K562 (cell line): ENCODE results near the gene GALE. TPM values are rescaled to one million over a fixed set of nuclear protein-coding genes. Genes with fewer than 3 reads are reported as not detected.

Experiments
- CBX2 ChIP-seq: fragments of 200-600 bp; sonication (generic); IDR thresholded peaks from one replicate; pipeline ENCODE4 v1.6.1; 2012; ENCODE audit warnings: mild to moderate bottlenecking, low read length, inconsistent platforms; ENCODE audit not compliant: insufficient read depth, poor library complexity, severe bottlenecking
- HDAC6 ChIP-seq: IDR thresholded peaks from 2 replicates; pipeline ENCODE4 v1.6.1; 2012; ENCODE audit warnings: low read depth, mild to moderate bottlenecking, control low read depth, inconsistent platforms, low read length, moderate library complexity
- HIVEP1 ChIP-seq: fragments of 250-450 bp; sonication (Bioruptor Pico); IDR thresholded peaks from 2 replicates; pipeline ENCODE4 v1.4.0; 2020; ENCODE audit warnings: mild to moderate bottlenecking
- HNRNPK ChIP-seq: fragments of 200-400 bp; formaldehyde crosslinking; IDR thresholded peaks from one replicate; pipeline ENCODE4 v1.6.1; 2018; ENCODE audit warnings: mild to moderate bottlenecking, low read depth, low read length; ENCODE audit not compliant: poor library complexity, severe bottlenecking
- HNRNPLL ChIP-seq: fragments of 200-400 bp; formaldehyde crosslinking; IDR thresholded peaks from 2 replicates; pipeline ENCODE4 v1.6.1; 2017; ENCODE audit warnings: low read length, low read depth, mild to moderate bottlenecking; ENCODE audit not compliant: poor library complexity, severe bottlenecking
- MYBL2 ChIP-seq, 2 experiments: fragments of 450-650 bp in 1 of 2; sonication (generic) in 1 of 2; formaldehyde crosslinking in 1 of 2; IDR thresholded peaks; 2 replicates each; pipeline versions ENCODE4 v1.6.1 to v1.8.1; 2017 to 2022; ENCODE audit warnings: borderline replicate concordance in 1 of 2, inconsistent platforms in 1 of 2, low read depth in 1 of 2, mild to moderate bottlenecking in 1 of 2, missing genetic modification reagents in 1 of 2, moderate library complexity in 1 of 2
- NCOA1 ChIP-seq: fragments of 450-650 bp; IDR thresholded peaks from 2 replicates; pipeline ENCODE4 v1.6.1; 2016; ENCODE audit warnings: low read depth
- PML ChIP-seq: IDR thresholded peaks from 2 replicates; pipeline ENCODE4 v1.6.1; 2012; ENCODE audit warnings: low read length, inconsistent platforms
- SRF ChIP-seq, 2 experiments: fragments of 250-450, 450-650 bp in 1 of 2; sonication (Bioruptor Pico) in 1 of 2; sonication (generic) in 1 of 2; formaldehyde crosslinking; IDR thresholded peaks; 2 replicates each; pipeline versions ENCODE4 v1.5.0 to v1.5.1; 2020 to 2022; ENCODE audit warnings: mild to moderate bottlenecking in 1 of 2, missing genetic modification reagents in 1 of 2
- TCF3 ChIP-seq: sonication (generic); formaldehyde crosslinking; IDR thresholded peaks from 2 replicates; pipeline ENCODE4 v1.4.0; 2020; ENCODE audit warnings: mild to moderate bottlenecking, missing genetic modification reagents
- TEAD4 ChIP-seq, 2 experiments: sonication (generic) in 1 of 2; formaldehyde crosslinking in 1 of 2; IDR thresholded peaks; 2 replicates each; pipeline versions ENCODE4 v1.6.1 to v1.8.0; 2012 to 2022; ENCODE audit warnings: borderline replicate concordance in 1 of 2, inconsistent platforms in 1 of 2, low read length in 1 of 2, mild to moderate bottlenecking in 1 of 2, missing genetic modification reagents in 1 of 2
- TSC22D4 ChIP-seq: fragments of 450-650 bp; IDR thresholded peaks from 2 replicates; pipeline ENCODE4 v1.6.1; 2016; ENCODE audit warnings: missing genetic modification characterization, missing biosample characterization, control low read depth
- ZNF253 ChIP-seq: fragments of 250-450 bp; sonication (Bioruptor Pico); conservative IDR thresholded peaks from 2 replicates; pipeline ENCODE4 v1.6.1; 2021; ENCODE audit warnings: mild to moderate bottlenecking
- ZNF76 ChIP-seq: fragments of 250-450 bp; sonication (Bioruptor Pico); IDR thresholded peaks from 2 replicates; pipeline ENCODE4 v1.4.0; 2020; ENCODE audit warnings: mild to moderate bottlenecking, moderate library complexity, borderline replicate concordance
- polyA plus RNA-seq, 8 experiments: library from polyadenylated mRNA; depleted of rRNA in 4 of 8; stranded (reverse) in 5 of 8; unstranded in 3 of 8; fragments of >200 nt; fragmentation: Nextera tagmentation in 2 of 8; fragmentation: Illumina TruSeq in 1 of 8; extraction: Ambion mirVana in 2 of 8; extraction: Trizol in 1 of 8; gene quantifications; 2 replicates each; pipeline versions ENCODE4 v1.2.1 to v1.2.3, GENCODE V29; 2011 to 2014; ENCODE audit warnings: inconsistent platforms in 1 of 8, missing spikeins in 1 of 8
- total RNA-seq, 7 experiments: library from RNA; depleted of rRNA in 6 of 7; stranded (reverse); fragments of >200 nt in 6 of 7; fragmentation: Illumina TruSeq in 2 of 7; extraction: Trizol in 2 of 7; gene quantifications; 2 replicates each; pipeline versions ENCODE4 v1.2.1 to v1.2.3, GENCODE V29; 2011 to 2021; ENCODE audit warnings: low replicate concordance in 1 of 7
- TF ChIP-seq, protein P1 (sequence below): fragments of 250-450 bp; sonication (Bioruptor Pico); IDR thresholded peaks from 2 replicates; pipeline ENCODE4 v1.9.0; 2021; ENCODE audit warnings: mild to moderate bottlenecking, inconsistent platforms
- TF ChIP-seq, protein P2 (sequence below): fragments of 450-650 bp; formaldehyde crosslinking; IDR thresholded peaks from 2 replicates; pipeline ENCODE4 v1.4.0; 2022; ENCODE audit warnings: mild to moderate bottlenecking, moderate library complexity
- TF ChIP-seq, protein P3 (sequence below): sonication (generic); formaldehyde crosslinking; IDR thresholded peaks from 2 replicates; pipeline ENCODE4 v1.5.0; 2020; ENCODE audit warnings: missing genetic modification reagents
- TF ChIP-seq, protein P4 (sequence below), 2 experiments: fragments of 450-650 bp in 1 of 2; IDR thresholded peaks; 2 replicates each; pipeline ENCODE4 v1.6.1; 2011 to 2017; ENCODE audit warnings: low read depth in 2 of 2, antibody characterized with exemption in 1 of 2, borderline replicate concordance in 1 of 2, low read length in 1 of 2, mild to moderate bottlenecking in 1 of 2, mixed read lengths in 1 of 2; ENCODE audit not compliant: control insufficient read depth in 1 of 2

The GALE gene
- total and polyA plus RNA-seq, 9 of the 15 experiments (the other 6 are each of a cell fraction or from before 2014, with no cell fraction given): 8.4 to 139 (median 88.3) TPM

DNA sequence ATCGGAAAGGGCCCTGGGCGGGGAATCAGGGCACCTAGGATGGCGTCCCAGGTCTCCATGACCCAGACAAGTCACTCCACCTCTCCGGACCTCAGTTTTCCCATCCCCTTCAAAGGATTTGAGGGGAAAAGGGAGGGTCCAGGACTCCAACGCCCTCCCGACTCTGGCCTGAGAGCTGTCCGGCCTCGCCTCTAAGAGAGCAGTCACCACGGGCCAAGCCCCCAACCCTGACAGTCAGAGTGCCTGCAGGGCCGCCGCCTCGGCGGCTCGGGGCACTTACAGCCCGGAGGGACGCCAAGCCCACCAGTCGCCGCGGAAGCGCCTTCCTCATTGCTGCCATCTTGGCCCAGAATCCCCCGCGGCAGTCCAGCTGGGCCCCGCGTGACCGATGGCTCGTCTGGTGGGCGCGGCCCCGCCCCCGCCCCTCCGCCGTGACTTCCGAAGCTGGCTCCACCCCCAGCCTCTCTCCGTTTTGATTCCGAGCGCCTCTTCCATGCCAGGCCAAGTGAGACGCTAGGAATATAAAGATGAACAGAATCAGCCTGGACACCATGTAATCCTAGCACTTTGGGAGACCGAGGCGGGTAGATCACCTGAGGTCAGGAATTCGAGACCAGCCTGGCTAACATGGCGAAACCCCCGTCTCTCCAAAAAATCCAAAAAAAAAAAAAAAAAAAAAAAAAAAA, 24.7 kb upstream of the GALE start, which contains the start of gene HMGCL (continued):
- TF ChIP-seq ZNF76 (CRISPR knock-in tag) (peak; percentile 93; the same call in 1 of the 2 replicates), HDAC6 (0 out of 2 replicates have a peak, but pooled peaks have one; percentile 37), NCOA1 (no peak), PML (peak; percentile 81; the same call in 1 of the 2 replicates), SRF (CRISPR knock-in tag; IDR thresholded peaks at IDR 0.05) (peak in 1 of 2 experiments; percentile 37; a peak in 2 of 4 replicates), HIVEP1 (peak; percentile 54; the same call in 1 of the 2 replicates), TCF3 (CRISPR knock-in tag) (peak; percentile 18; the same call in 1 of the 2 replicates), TEAD4 (IDR thresholded peaks at IDR 0.05; ENCODE audit: low read length) (peak; percentile 25; the same call in 1 of the 2 replicates), TEAD4 (CRISPR knock-in tag; IDR thresholded peaks at IDR 0.05; ENCODE audit: borderline replicate concordance) (no peak), MYBL2 (IDR thresholded peaks at IDR 0.05; ENCODE audit: low read depth) (no peak), MYBL2 (CRISPR knock-in tag; IDR thresholded peaks at IDR 0.05; ENCODE audit: borderline replicate concordance) (no peak), HNRNPK (peak; percentile 93), ZNF253 (no peak), HNRNPLL (no peak), TSC22D4 (tag) (no peak), CBX2 (no peak)
- TF ChIP-seq, protein P1, sequence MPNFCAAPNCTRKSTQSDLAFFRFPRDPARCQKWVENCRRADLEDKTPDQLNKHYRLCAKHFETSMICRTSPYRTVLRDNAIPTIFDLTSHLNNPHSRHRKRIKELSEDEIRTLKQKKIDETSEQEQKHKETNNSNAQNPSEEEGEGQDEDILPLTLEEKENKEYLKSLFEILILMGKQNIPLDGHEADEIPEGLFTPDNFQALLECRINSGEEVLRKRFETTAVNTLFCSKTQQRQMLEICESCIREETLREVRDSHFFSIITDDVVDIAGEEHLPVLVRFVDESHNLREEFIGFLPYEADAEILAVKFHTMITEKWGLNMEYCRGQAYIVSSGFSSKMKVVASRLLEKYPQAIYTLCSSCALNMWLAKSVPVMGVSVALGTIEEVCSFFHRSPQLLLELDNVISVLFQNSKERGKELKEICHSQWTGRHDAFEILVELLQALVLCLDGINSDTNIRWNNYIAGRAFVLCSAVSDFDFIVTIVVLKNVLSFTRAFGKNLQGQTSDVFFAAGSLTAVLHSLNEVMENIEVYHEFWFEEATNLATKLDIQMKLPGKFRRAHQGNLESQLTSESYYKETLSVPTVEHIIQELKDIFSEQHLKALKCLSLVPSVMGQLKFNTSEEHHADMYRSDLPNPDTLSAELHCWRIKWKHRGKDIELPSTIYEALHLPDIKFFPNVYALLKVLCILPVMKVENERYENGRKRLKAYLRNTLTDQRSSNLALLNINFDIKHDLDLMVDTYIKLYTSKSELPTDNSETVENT (CRISPR knock-in tag): peak; percentile 91
- TF ChIP-seq, protein P2, sequence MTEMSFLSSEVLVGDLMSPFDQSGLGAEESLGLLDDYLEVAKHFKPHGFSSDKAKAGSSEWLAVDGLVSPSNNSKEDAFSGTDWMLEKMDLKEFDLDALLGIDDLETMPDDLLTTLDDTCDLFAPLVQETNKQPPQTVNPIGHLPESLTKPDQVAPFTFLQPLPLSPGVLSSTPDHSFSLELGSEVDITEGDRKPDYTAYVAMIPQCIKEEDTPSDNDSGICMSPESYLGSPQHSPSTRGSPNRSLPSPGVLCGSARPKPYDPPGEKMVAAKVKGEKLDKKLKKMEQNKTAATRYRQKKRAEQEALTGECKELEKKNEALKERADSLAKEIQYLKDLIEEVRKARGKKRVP (CRISPR knock-in tag): peak; percentile 42
- TF ChIP-seq, protein P3, sequence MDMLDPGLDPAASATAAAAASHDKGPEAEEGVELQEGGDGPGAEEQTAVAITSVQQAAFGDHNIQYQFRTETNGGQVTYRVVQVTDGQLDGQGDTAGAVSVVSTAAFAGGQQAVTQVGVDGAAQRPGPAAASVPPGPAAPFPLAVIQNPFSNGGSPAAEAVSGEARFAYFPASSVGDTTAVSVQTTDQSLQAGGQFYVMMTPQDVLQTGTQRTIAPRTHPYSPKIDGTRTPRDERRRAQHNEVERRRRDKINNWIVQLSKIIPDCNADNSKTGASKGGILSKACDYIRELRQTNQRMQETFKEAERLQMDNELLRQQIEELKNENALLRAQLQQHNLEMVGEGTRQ (CRISPR knock-in tag): peak; percentile 94
- TF ChIP-seq, protein P4, sequence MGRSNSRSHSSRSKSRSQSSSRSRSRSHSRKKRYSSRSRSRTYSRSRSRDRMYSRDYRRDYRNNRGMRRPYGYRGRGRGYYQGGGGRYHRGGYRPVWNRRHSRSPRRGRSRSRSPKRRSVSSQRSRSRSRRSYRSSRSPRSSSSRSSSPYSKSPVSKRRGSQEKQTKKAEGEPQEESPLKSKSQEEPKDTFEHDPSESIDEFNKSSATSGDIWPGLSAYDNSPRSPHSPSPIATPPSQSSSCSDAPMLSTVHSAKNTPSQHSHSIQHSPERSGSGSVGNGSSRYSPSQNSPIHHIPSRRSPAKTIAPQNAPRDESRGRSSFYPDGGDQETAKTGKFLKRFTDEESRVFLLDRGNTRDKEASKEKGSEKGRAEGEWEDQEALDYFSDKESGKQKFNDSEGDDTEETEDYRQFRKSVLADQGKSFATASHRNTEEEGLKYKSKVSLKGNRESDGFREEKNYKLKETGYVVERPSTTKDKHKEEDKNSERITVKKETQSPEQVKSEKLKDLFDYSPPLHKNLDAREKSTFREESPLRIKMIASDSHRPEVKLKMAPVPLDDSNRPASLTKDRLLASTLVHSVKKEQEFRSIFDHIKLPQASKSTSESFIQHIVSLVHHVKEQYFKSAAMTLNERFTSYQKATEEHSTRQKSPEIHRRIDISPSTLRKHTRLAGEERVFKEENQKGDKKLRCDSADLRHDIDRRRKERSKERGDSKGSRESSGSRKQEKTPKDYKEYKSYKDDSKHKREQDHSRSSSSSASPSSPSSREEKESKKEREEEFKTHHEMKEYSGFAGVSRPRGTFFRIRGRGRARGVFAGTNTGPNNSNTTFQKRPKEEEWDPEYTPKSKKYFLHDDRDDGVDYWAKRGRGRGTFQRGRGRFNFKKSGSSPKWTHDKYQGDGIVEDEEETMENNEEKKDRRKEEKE (IDR thresholded peaks at IDR 0.05; ENCODE audit: borderline replicate concordance in 1 of 2, control insufficient read depth in 1 of 2, low read depth in 2 of 2, low read length in 1 of 2): no peak
